Measurements from ENCODE around the gene METTL8. TPM values are rescaled to one million over a fixed set of nuclear protein-coding genes. Genes with fewer than 3 reads are reported as not detected.

The METTL8 gene
- total RNA-seq, 1 experiment from 2014 or later = 27.7 TPM

DNA sequence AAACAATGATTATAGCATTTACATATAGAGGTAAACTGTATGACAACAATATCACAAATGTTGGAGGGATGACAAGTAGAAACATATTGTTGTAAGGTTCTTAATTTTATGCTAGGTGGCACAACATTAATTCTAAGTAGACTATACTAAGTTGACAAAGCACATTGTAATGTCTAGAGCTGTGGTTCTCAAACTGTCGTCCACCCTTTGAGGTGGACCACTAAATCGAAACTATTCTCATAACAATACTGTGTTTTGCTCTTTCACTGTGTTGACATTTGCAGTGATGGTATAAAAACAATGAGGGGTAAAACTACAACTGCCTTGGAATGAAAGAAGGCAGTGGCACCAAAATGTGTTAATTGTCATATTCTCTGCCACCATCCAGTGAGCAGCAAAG lies 66.1 kb downstream of the METTL8 start:
- TF ChIP-seq, protein P1, sequence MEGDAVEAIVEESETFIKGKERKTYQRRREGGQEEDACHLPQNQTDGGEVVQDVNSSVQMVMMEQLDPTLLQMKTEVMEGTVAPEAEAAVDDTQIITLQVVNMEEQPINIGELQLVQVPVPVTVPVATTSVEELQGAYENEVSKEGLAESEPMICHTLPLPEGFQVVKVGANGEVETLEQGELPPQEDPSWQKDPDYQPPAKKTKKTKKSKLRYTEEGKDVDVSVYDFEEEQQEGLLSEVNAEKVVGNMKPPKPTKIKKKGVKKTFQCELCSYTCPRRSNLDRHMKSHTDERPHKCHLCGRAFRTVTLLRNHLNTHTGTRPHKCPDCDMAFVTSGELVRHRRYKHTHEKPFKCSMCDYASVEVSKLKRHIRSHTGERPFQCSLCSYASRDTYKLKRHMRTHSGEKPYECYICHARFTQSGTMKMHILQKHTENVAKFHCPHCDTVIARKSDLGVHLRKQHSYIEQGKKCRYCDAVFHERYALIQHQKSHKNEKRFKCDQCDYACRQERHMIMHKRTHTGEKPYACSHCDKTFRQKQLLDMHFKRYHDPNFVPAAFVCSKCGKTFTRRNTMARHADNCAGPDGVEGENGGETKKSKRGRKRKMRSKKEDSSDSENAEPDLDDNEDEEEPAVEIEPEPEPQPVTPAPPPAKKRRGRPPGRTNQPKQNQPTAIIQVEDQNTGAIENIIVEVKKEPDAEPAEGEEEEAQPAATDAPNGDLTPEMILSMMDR (IDR thresholded peaks at IDR 0.05) = no peak
- no peak for TF ChIP-seq SIN3A (IDR thresholded peaks at IDR 0.05; ENCODE audit: borderline replicate concordance, insufficient read depth, low read depth, low read length)
- no peak for TF ChIP-seq POLR2AphosphoS5 (IDR thresholded peaks at IDR 0.05; ENCODE audit: low read depth, low read length)
- TF ChIP-seq, protein P2, sequence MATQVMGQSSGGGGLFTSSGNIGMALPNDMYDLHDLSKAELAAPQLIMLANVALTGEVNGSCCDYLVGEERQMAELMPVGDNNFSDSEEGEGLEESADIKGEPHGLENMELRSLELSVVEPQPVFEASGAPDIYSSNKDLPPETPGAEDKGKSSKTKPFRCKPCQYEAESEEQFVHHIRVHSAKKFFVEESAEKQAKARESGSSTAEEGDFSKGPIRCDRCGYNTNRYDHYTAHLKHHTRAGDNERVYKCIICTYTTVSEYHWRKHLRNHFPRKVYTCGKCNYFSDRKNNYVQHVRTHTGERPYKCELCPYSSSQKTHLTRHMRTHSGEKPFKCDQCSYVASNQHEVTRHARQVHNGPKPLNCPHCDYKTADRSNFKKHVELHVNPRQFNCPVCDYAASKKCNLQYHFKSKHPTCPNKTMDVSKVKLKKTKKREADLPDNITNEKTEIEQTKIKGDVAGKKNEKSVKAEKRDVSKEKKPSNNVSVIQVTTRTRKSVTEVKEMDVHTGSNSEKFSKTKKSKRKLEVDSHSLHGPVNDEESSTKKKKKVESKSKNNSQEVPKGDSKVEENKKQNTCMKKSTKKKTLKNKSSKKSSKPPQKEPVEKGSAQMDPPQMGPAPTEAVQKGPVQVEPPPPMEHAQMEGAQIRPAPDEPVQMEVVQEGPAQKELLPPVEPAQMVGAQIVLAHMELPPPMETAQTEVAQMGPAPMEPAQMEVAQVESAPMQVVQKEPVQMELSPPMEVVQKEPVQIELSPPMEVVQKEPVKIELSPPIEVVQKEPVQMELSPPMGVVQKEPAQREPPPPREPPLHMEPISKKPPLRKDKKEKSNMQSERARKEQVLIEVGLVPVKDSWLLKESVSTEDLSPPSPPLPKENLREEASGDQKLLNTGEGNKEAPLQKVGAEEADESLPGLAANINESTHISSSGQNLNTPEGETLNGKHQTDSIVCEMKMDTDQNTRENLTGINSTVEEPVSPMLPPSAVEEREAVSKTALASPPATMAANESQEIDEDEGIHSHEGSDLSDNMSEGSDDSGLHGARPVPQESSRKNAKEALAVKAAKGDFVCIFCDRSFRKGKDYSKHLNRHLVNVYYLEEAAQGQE (IDR thresholded peaks at IDR 0.05; ENCODE audit: insufficient read depth in 1 of 2, low read depth in 2 of 2, low read length in 1 of 2) = no peak
- no peak for TF ChIP-seq TCF7L2 (IDR thresholded peaks at IDR 0.05; ENCODE audit: low read depth, low read length)
- intact Hi-C loops (cut with micrococcal nuclease; ENCODE audit: unreplicated experiment) = no loop called here

GRCh38 chr2:171365778-171366177 lies 68.0 kb downstream of the METTL8 start:
- Histone ChIP-seq H3K27ac (ENCODE audit: low read length) (no peak overlapping the region), H3K36me3 (ENCODE audit: control insufficient read depth, insufficient read depth, low read length) (no peaks in the 10 kb centered on the region), H3K27me3 (ENCODE audit: control insufficient read depth, insufficient read depth, low read length) (no peaks in the 10 kb centered on the region), H3K4me1 (ENCODE audit: control insufficient read depth, insufficient read depth, low read length) (no peaks in the 10 kb centered on the region), H3K4me3 (ENCODE audit: low read depth in 2 of 2, low read length in 2 of 2) (no peak overlapping the region), H3K9me3 (ENCODE audit: control insufficient read depth, insufficient read depth, low read depth, low read length) (peaks cover 6% of the 10 kb centered on the region; the same call in 1 of the 2 replicates)
- in situ Hi-C loops (cut with HindIII; ENCODE audit: low pct_unique_long_range_greater_than_20kb, low sequenced_read_pairs) (no loop called here), intact Hi-C loops (cut with micrococcal nuclease; ENCODE audit: unreplicated experiment) (no loop called here)
- ATAC-seq (no peak), DNase-seq (ENCODE audit: low read depth, low spot score) (no peak)
- ChIA-PET CTCF (no interaction called here), POLR2A (no interaction called here)
- BruUV-seq (replicated peaks) = no TSS peak
- TF ChIP-seq, protein P2 (IDR thresholded peaks at IDR 0.05; ENCODE audit: insufficient read depth in 1 of 2, low read depth in 2 of 2, low read length in 1 of 2) = no peak
- TF ChIP-seq TCF7L2 (IDR thresholded peaks at IDR 0.05; ENCODE audit: low read depth, low read length) (no peak), SIN3A (IDR thresholded peaks at IDR 0.05; ENCODE audit: borderline replicate concordance, insufficient read depth, low read depth, low read length) (no peak), POLR2AphosphoS5 (IDR thresholded peaks at IDR 0.05; ENCODE audit: low read depth, low read length) (no peak)
- TF ChIP-seq, protein P1 (IDR thresholded peaks at IDR 0.05) = no peak

More for the DNA sequence above, 66.1 kb downstream of the METTL8 start:
- CTCF ChIA-PET = no interaction called here
- Histone ChIP-seq H3K36me3 (ENCODE audit: control insufficient read depth, insufficient read depth, low read length) (no peaks in the 10 kb centered on the region), H3K4me1 (ENCODE audit: control insufficient read depth, insufficient read depth, low read length) (no peaks in the 10 kb centered on the region), H3K27ac (ENCODE audit: low read length) (no peak overlapping the region), H3K9me3 (ENCODE audit: control insufficient read depth, insufficient read depth, low read depth, low read length) (peaks cover 6% of the 10 kb centered on the region; the same call in 1 of the 2 replicates), H3K4me3 (ENCODE audit: low read depth in 2 of 2, low read length in 2 of 2) (no peak overlapping the region), H3K27me3 (ENCODE audit: control insufficient read depth, insufficient read depth, low read length) (no peaks in the 10 kb centered on the region)
- ATAC-seq = no peak
- DNase-seq (ENCODE audit: low read depth, low spot score) = no peak
- in situ Hi-C loops (cut with HindIII; ENCODE audit: low pct_unique_long_range_greater_than_20kb, low sequenced_read_pairs) = no loop called here
- POLR2A ChIA-PET = no interaction called here
- BruUV-seq (replicated peaks) = no TSS peak
